HG02981 (cell line): ENCODE measurements around the gene MROH2B.

Experiments
- ATAC-seq: cut with Tn5 transposase; IDR thresholded peaks from one replicate; pipeline ENCODE4 v1.9.1; 2021; ENCODE audit warnings: mild to moderate bottlenecking, moderate library complexity; ENCODE audit not compliant: unreplicated experiment

Gene MROH2B

GRCh38 chr5:40976041-40976440 is 95.1 kb downstream of the MROH2B start:
- no peak for ATAC-seq

DNA sequence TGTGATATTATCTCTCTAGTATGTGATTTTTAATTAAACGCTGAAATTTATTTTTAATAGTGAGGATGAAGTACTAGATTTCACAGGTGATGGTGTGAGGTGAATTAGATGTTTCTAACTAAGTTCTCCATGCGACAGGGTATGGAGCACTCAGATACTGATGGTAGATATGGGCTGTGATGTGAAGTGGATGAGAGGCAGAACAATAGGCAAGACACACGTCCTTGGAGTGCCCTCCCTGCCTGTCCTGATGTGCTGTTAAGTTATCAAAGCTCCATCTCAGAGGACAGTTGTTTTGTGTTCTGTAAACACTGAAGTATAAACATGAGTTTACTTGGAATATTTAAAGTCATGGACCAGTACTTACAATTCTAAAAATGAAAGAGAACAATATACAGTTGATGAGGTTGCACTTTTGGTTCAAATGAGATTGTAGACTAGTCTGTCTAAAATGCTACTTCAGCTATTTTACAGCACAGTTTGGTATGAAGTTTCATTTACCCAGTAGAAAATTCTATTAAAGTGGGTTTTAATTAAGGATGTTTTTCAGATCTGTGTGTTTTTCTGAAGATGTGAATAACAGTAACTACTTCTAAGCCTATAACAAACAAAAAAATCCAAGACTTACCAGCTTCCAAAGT is 97.7 kb downstream of the MROH2B start:
- ATAC-seq = no peak

GRCh38 chr5:40972434-40972833 is 98.7 kb downstream of the MROH2B start:
- no peak for ATAC-seq

- no peak for ATAC-seq
Measured at GRCh38 chr5:40962207-40962955, 108.8 kb downstream of the MROH2B start.

GRCh38 chr5:40960037-40960436 is 111.1 kb downstream of the MROH2B start:
- ATAC-seq = no peak

GRCh38 chr5:40958811-40959210 is 112.3 kb downstream of the MROH2B start:
- ATAC-seq = no peak

DNA sequence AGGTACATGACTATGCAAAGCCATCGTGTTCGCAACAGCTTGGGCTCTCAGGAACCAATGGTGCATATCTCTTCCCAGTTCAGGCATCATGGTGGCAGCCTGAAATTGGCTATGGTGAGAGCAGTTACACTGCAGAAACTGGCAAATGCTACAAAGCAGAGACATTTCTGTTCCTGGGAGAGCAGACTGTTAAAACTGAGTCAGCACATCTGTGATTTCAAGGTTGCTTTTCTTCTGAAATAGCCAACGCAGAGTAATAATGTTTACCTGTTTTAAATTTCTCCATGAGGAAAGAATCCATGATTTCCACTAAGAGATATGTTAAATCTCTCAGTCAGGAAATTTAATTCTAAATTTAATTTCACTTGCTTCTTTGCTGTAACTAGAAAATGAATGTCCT is 114.1 kb downstream of the MROH2B start:
- no peak for ATAC-seq

- ATAC-seq = no peak
Measured at GRCh38 chr5:40955313-40955712, 115.8 kb downstream of the MROH2B start.
